ENCODE data around the gene DENND4C.

The DENND4C gene

GRCh38 chr9:19283072-19283710 is 52.7 kb downstream of the DENND4C start:
- no peak for TF ChIP-seq ZNF146 (tag by site-specific recombination; IDR thresholded peaks at IDR 0.05)
- no peak for TF ChIP-seq ZNF433 (tag by site-specific recombination; IDR thresholded peaks at IDR 0.05; ENCODE audit: low read depth)
- TF ChIP-seq HIC1 (tag by site-specific recombination; IDR thresholded peaks at IDR 0.05): no peak
- TF ChIP-seq MYNN (tag by site-specific recombination; IDR thresholded peaks at IDR 0.05; ENCODE audit: borderline replicate concordance): no peak
- TF ChIP-seq ZNF501 (tag by site-specific recombination; IDR thresholded peaks at IDR 0.05): no peak
- TF ChIP-seq ZNF157 (tag by site-specific recombination; IDR thresholded peaks at IDR 0.05): no peak
- no peak for TF ChIP-seq HOXA7 (CRISPR knock-in tag; IDR thresholded peaks at IDR 0.05; ENCODE audit: borderline replicate concordance)
- TF ChIP-seq OSR2 (tag by site-specific recombination; IDR thresholded peaks at IDR 0.05): no peak
- TF ChIP-seq ZNF529 (tag by site-specific recombination; IDR thresholded peaks at IDR 0.05; ENCODE audit: insufficient replicate concordance): no peak
- TF ChIP-seq ZNF626 (tag by site-specific recombination; IDR thresholded peaks at IDR 0.05): no peak
- TF ChIP-seq ZNF473 (tag by site-specific recombination; IDR thresholded peaks at IDR 0.05): no peak
- no peak for TF ChIP-seq YY2 (tag by site-specific recombination; IDR thresholded peaks at IDR 0.05)
- TF ChIP-seq ZNF274 (IDR thresholded peaks at IDR 0.05; ENCODE audit: low read length): no peak
- no peak for TF ChIP-seq ZNF274 (tag by site-specific recombination; IDR thresholded peaks at IDR 0.05; ENCODE audit: borderline replicate concordance)
- TF ChIP-seq ZNF140 (tag by site-specific recombination; IDR thresholded peaks at IDR 0.05): no peak
- no peak for TF ChIP-seq HOXC10 (CRISPR knock-in tag; IDR thresholded peaks at IDR 0.05)
- TF ChIP-seq ZNF654 (tag by site-specific recombination; IDR thresholded peaks at IDR 0.05; ENCODE audit: low read depth): no peak
- TF ChIP-seq ZNF692 (tag by site-specific recombination; IDR thresholded peaks at IDR 0.05): no peak
- CTCF ChIA-PET: no interaction called here

DNA sequence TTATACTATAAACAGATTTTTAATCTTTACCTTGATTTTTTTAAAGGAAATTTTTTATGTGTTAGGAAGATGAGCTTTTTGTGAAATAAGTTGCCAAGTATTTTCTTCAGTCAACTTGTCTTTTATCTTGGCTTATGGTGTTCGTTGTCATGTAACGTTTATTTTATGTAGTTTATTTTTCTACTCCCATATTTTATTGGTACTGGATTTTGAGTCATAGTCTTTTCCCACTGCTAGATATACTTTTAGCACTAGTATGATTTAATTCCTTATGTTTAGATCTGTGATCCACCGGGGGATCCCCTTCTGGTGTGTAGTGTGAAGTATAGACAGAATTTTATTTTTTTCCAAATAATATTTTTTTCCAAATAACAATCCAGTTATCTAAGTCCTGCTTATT is 54.2 kb downstream of the DENND4C start:
- Histone ChIP-seq H3K27ac (ENCODE audit: extremely low read depth, low read depth, low read length) (no peak overlapping the region), H3K9me3 (ENCODE audit: control insufficient read depth, insufficient read depth, low read depth, low read length) (no peaks in the 10 kb centered on the region), H3K4me1 (ENCODE audit: control insufficient read depth, insufficient read depth, low read length) (peaks cover 17% of the 10 kb centered on the region), H3K4me3 (ENCODE audit: low read depth, low read length) (no peak overlapping the region), H3K36me3 (ENCODE audit: control insufficient read depth in 2 of 2, insufficient read depth in 1 of 2, low read length in 2 of 2) (no peaks in the 10 kb centered on the region; a peak in 1 of 3 replicates)
- POLR2A ChIA-PET: interaction anchor here (0.6 kb wide), 1 partner anchor 26 kb away, joined by 3 read pairs; no protein-coding TSS in a partner anchor
- TF ChIP-seq ZNF610 (tag by site-specific recombination; IDR thresholded peaks at IDR 0.05; ENCODE audit: borderline replicate concordance): no peak
- TF ChIP-seq, protein P1, sequence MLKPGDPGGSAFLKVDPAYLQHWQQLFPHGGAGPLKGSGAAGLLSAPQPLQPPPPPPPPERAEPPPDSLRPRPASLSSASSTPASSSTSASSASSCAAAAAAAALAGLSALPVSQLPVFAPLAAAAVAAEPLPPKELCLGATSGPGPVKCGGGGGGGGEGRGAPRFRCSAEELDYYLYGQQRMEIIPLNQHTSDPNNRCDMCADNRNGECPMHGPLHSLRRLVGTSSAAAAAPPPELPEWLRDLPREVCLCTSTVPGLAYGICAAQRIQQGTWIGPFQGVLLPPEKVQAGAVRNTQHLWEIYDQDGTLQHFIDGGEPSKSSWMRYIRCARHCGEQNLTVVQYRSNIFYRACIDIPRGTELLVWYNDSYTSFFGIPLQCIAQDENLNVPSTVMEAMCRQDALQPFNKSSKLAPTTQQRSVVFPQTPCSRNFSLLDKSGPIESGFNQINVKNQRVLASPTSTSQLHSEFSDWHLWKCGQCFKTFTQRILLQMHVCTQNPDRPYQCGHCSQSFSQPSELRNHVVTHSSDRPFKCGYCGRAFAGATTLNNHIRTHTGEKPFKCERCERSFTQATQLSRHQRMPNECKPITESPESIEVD (tag by site-specific recombination; IDR thresholded peaks at IDR 0.05): peak; percentile 11; the same call in 1 of the 2 replicates
- CTCF ChIA-PET: interaction anchor here (0.8 kb wide), 1 partner anchor 76 kb away, joined by 3 read pairs; no protein-coding TSS in a partner anchor

More at GRCh38 chr9:19283072-19283710, 52.7 kb downstream of the DENND4C start:
- Histone ChIP-seq H3K36me3 (ENCODE audit: control insufficient read depth in 2 of 2, insufficient read depth in 1 of 2, low read length in 2 of 2) (no peaks in the 10 kb centered on the region; a peak in 1 of 3 replicates), H3K4me3 (ENCODE audit: low read depth, low read length) (no peak overlapping the region), H3K9me3 (ENCODE audit: control insufficient read depth, insufficient read depth, low read depth, low read length) (no peaks in the 10 kb centered on the region), H3K27ac (ENCODE audit: extremely low read depth, low read depth, low read length) (no peak overlapping the region), H3K4me1 (ENCODE audit: control insufficient read depth, insufficient read depth, low read length) (peaks cover 17% of the 10 kb centered on the region)
- POLR2A ChIA-PET: no interaction called here
